GM18868 (cell line): ENCODE measurements around the gene AGAP1.

ENCODE experiments used
- ATAC-seq: cut with Tn5 transposase; IDR thresholded peaks from one replicate; pipeline ENCODE4 v1.9.1; 2021; ENCODE audit warnings: mild to moderate bottlenecking, moderate library complexity; ENCODE audit not compliant: unreplicated experiment

Gene AGAP1

DNA sequence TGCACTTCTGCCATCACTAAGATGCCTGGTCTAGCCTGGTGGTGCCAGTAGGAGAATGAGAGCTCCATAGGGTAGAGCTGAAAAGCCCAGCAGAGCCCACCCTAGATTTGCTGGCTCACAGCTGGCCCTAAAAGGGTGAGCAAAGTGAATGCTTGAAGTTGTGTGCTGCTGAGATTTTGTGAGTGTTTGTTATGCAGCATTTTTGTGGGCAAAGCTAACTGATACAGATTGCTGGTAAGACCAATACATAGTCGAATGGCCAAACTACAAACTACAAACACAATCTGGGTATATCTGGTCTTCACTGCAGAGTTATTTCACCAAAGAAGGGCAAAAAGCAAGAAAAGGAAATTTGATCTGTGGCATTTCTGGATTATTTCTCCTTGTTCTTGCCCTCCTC, 7.1 kb upstream of the AGAP1 start:
- no peak for ATAC-seq

DNA sequence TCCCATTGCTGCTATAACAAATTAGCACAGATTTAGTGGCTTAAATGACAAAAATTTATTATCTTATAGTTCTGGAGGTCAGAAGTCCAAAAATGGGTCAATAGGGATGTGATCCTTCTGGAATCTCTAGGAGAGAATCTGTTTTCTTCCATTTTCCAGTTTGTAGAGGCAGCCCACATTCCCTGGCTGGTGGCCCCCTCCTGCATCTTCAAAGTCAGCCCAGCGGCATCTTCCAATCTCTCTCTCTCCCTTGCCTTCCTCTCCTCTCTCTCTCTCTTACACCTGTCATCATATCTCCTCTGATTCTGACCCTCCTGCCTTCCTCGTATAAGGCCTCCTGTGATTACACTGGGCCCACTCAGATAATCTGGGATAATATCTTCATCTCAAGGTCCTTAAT, 3.9 kb upstream of the AGAP1 start:
- ATAC-seq = no peak

DNA sequence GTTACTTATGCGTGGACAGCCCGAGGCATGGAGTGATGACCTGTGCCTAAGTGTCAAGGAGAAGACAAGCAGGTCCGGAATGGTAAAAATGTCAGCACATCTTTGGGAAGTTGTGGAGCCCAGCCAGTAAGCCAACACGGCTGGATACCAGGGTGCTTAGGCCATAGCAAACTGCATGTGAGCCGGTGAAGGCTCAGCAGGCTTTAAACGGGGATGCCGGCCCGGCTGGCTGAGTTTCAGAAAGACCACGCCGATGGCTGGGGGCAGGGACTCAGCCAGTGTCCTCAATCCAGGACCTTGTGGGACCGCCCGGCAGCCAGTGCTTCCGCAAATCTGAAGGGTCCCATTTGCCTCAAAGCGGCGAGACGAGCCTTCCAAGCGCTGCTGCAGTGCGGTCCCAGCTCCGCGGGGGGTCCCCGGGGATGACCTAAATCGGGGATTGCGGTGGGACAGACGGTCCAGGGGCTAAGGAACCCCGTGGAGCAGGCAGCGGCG, 946 bp upstream of the AGAP1 start:
- ATAC-seq = no peak

DNA sequence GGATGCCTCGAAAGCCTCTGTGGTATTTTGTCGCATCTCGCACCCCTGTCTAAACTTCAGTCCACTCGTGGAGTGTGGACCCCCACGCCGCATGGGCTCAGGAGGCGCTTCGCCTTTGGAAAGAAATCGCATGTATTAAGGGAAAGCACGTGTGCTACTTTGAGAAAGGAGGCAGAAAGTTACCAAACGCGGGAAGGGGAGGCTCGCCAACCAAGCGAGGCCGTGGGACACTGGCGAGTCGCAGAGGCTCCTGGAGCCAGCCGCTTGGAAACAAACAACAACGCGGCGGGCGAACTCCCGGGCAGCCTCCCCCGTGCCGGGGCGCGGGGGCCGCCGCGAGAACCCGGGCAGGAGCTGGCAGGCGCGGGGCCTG, 455 bp upstream of the AGAP1 start:
- no peak for ATAC-seq

DNA sequence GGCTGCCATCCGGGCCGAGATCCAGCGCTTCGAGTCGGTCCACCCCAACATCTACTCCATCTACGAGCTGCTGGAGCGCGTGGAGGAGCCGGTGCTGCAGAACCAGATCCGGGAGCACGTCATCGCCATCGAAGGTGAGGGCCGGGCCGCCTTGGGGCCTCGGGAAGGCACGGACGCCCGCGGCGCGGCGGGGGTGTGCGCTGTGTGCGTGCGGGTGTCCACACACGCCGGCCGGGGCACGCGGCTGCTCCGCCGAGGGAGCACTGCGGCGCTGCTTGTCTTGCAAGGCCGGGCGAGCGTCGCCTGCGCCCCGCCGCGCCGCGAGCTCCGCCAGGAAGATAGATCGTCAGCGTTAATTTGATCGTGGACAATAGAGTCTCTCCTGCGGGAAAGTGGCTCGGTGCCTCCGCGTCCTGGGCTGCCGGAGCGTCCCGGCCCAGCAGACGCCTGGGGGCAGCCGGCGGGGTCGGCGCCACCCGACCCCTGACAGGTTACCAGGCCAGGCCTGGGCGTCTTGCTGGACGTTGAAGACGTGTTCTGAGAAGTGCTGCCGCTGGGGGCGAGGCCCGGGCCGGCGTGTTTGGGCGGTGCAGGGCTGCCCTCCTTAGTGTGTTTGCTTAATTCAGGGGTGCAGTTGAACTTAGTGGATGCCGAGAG, 1.0 kb downstream of the AGAP1 start:
- no peak for ATAC-seq

DNA sequence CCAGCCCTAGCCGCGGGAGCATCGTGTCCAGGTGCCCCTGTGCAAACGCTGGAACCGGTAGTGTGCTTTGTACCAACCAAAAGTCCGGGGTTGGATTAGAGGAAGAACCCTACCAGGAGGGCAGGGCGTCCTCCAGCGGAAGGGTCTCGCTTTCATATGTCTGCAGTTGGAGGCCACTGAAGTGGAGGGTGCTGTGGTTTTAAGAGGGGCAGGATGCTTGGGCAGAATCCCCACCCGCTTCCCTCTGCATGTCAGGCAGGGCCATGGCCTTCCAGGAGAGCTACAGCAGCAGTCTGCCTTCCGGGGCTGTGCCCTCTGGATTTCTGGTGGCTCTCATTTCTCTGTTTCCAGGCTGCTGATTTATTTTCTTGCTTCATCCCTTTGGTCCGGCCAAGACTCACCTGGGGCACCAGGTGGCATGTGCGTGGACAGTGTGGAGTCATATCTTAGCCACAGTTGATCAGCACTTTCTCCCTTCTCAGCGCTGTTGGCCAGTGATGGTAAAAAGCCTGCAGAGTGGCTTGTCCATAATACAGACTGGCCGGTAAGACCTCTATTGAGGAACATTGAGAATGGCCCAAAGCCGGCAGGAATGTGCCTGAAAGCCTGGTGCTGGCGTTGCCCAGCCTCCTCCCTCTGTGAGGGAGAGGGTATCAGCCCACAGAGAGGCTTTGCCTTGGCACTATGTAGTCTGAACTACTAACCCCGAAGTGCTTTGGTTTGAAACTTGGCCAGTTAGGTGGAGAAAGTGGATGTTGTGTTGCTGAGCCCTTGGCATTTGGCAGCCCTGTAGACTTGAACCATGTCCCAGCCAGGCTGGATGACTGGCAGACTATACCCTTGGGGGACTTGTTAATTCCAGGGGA, 1.8 kb downstream of the AGAP1 start:
- ATAC-seq = no peak

DNA sequence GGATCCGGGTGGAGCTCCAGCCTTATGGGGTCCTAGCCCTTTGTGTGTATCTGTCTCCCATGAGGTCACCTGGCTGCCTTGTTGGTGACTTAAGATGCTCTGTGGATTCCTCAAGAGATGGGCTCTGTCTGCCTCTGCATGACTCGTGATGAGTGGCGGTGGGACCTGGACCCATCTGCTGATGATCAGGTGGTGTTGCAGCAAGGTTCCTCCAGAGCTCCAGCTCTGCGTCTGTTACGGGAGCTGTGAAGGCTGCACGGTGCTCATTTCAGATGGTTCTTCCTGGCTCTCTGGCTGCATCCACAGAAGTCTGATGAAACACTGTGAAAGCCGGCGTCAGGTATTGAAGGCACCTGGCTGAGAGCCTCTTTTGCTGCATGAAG, 2.4 kb downstream of the AGAP1 start:
- no peak for ATAC-seq

DNA sequence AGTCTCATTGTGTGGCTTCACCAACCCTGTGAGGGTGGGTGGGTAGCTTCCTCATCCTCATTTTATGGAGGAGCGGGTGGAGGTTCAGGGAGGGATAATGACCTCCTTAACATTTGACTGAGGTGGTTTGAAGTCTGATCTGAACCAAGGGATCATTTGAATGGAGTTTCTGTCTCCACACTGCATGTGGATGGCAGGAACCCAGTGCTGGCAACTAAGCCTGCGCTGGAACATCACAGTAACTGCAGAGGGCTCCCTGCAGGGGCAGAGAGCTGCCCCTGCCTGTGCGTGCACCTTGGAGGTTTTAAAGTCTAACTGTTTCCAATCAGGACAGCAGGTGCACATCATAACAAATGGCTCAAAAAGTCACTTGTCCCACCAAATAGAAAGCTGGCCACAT, 3.3 kb downstream of the AGAP1 start:
- ATAC-seq = no peak

DNA sequence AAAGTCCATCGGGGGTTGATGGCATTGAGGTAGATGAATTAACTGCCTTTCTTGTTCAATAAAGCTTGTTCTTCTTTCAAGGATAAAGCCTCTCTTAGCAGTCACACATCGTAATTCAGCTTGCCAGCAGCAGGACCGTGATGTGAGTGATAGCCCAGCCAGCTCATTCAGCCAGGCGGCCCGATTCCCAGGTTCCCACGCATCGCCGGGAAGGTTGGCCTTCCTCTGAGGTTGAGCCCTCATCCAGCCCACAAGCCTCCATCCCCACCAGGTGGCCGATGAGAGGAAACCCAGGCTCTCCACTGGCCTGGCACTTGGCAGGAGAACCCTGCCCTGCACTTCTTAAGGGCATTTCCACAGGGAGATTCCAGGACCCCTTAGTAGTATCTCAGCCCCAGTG, 4.7 kb downstream of the AGAP1 start:
- no peak for ATAC-seq

DNA sequence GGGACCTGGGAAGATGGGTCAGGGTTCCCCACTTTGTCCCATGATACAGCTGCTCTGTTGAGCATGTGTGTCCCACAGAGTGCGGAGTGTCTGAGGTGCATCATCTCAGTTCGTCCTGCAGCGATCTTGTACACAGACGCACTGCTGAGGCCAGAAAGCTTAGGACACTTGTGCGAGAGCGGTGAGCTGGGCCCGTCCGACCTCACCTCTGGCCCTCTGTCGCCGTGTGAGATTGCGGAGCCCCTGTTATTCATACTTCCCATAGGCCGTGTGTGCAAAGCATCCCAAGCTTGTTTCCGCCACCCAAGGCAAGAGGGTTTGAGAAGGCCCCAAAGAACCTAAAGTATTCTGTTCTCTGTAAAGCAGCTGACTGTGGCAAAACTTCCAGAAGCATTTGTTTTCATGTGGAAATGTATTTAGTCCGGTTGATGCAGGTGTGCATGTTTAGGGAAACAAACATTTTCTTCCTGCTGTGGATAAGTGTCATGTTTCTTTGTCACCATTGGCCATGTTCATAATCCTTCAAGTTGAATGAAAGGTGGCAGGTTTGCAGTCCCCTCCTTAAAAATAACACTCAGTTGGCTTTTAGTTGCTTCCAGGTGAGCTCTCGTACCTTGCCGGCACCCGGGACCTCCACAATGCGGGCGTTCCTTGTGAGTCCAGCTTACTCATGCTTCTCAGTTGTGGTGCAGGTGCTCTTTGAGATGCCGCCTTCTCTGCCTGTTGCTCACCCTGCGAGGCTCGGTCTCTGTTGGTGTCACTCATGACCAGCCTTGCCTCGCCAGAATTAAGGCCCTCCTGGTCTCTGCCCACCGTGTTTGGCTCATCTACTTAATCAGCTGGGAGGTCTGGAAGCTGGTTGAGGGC, 5.3 kb downstream of the AGAP1 start:
- no peak for ATAC-seq

DNA sequence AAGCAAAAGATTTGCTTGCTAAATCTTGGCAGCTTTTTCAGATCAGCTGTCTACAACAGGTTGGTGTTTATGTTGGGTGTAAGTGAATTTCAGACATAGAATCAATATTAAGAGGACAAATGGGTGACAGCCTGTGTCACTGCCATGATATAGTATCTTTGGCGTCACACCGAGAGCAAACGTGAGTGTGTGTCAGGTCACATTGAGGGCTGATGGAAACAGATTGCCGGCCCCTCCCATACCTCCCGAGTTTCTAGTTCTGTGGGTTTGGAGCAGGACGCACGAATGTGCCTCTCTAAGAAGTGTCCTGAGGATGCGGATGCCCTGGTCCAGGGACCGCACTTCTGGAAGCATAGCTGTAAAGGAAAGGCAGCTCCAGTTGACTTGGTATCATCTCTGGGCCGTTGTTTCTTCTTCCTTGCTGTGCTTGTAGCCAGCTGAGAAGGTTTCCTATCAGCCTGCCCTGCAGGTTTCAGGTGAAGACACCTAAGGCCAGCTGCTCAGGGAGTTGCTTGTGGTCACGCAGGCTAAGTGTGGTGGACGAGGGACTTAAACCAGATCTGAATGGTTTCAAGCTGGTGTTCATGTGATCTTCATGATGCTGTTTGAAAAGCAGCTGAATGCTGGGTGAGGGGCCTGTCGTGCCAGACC, 6.4 kb downstream of the AGAP1 start:
- no peak for ATAC-seq

DNA sequence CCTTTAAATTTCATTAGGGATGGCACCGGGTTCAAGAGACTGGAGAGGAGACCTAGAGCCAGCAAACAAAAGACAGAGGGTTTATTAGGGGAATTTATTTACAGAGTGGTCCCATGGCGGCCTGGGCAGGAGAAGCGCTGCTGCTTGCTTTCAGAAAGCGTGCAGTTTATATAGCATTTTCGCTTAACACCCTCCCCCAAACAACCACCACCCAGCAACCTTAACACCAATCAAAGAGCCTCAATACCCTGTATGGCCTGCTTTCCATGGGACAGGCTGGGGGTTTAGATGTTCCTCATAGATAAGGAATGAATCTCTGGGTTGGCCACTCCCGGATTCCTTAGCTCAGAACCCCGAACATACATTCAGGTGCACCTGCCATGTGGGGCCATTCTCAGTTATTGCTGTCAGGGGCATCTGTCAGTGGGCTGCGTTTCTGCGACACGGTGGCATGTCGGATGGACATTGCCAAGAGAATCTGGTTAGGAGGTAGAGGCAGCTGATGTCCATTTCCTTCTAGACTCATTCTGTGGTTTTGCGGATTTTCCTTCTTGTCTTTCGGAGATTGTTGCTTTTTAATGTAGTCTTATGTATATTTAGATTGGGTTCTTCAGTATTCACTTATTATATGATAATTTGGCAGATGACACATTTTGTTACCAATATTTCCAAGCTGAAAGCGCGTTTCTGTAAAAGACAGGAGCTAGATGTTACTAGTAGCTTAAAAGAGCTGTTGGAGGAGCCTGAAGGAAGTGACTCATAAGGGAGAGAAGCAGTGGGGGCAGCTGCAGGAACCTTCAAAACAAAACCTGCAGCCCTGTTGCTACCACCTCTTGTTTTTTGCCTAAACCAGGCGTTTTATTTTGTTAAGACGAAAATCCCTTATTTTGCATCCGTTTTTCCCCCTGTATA, 7.2 kb downstream of the AGAP1 start:
- no peak for ATAC-seq

DNA sequence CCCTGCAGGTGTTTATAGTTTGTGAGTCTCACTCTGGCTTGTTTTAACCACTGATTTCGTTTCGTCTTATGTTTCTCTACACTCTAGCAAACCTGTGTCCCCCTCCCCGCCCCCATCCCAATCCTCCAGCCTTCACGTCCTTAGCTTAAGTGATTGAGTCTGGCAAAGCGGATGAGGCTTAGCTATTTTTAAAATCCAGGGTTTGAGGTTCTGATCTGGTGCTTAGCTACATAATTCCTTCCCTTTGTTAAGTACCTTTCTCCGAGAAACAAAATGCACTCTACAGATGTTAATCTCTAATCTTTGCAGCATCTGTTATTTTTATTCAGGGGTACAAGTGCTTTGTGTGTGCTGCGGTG, 7.8 kb downstream of the AGAP1 start:
- no peak for ATAC-seq

DNA sequence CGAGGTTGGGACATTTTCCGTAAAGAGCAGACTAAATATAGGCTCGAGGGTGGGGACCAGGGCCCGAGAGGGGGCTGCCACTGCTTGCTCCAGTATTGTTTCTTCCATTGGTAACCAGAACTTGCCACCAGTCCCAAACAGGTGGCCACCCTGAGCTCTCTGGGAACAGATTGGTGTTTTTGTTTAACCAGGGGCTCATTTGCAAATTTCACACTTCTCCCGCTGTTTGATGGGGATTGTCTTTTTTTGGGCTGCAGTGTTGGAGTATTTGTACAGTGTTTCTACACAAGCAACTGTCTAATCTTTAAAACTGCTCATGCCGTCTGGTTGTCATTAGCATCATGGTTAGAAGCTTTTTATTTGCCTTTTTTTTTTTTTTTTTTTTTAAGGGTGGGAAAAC, 8.5 kb downstream of the AGAP1 start:
- no peak for ATAC-seq

DNA sequence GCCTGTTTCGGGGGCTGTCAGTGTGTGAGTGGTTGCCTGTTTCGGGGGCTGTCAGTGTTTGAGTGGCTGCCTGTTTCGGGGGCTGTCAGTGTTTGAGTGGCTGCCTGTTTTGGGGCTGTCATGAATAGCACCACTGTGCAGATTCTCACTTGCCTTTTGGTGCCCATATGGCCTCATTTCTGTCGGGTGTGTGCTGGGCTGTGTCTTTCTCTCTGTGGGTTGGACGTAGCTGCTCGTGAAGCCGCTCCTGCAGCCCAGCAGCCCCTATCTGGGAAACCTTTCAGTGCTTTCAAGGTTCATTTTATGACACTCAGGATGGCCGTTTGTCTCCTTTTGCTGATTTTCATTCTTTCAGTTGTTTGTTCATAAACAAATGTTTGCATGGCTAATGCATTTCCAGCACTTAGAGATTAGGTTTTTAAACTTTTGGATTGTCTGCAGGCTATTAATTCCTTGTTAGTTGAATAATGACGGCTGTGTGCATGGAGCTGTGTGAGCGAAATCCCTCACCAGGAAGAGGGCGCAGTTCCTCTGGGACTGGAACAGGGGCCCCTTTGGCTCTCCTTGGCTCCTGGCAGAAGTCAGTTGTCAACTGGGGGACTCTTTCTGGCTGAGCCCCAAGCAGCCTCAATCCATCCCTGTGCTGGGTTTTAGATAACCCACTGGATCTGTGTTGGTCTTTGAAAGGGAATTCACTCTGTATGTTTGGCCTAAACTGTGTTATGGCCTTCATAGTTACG, 10.8 kb downstream of the AGAP1 start:
- ATAC-seq = no peak

DNA sequence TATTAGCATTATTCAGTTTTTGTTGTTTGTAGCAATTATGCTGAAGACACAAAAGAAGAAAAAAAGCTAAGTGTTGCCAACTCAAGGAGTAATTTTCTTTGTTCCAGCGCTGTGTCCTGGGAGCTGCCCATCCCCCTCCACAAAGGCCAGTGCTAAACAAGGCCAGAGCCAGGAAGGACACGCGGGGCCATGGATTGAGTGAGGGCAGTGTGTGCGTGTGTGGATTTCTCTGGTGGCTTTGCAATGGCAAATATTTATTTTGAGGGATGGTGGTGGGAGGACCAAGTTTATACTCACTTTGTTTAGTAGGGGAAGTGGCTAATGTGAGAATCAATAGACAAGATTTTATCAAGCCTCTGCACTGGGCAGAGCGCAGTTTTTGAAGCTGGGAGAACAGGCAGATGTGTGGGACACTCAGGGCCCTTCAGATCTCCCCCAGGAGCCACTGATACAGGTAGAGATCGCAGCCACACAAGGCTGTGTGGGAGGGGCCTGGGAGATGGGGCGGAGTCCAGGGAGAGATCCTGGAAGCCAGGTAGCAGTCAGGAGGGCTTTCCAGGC, 11.4 kb downstream of the AGAP1 start:
- ATAC-seq = no peak

DNA sequence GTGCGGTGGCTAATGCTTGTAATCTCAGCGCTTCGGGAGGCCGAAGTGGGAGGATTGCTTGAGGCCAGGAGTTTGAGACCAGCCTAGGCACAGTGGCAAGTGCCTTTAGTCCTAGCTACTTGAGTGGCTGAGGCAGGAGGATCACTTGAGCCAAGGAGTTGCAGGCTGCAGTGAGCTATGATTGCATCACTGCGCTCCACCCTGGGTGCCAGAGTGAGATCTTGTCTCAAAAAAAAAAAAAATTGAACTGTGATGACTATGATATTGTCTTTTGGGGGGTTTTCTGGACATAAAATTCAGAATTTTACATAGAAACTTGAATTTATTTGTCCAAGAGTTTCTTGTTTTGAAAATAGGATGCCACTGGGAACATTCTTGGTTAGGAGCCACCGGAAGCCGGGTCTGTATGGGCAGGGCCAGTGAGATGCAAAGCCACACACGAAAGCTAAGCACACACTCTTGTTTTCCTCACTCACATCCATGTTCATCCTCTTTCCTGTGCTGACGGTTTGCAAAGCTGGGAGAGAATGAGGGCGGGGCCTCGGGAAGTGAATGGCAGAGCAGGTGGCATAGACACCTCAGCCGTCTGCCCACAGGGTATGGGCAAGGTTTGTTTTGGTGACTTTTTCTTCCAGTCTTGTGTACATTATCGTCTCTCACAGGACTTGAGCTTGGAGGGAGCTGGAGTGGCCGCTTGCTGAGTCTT, 12.6 kb downstream of the AGAP1 start:
- no peak for ATAC-seq

DNA sequence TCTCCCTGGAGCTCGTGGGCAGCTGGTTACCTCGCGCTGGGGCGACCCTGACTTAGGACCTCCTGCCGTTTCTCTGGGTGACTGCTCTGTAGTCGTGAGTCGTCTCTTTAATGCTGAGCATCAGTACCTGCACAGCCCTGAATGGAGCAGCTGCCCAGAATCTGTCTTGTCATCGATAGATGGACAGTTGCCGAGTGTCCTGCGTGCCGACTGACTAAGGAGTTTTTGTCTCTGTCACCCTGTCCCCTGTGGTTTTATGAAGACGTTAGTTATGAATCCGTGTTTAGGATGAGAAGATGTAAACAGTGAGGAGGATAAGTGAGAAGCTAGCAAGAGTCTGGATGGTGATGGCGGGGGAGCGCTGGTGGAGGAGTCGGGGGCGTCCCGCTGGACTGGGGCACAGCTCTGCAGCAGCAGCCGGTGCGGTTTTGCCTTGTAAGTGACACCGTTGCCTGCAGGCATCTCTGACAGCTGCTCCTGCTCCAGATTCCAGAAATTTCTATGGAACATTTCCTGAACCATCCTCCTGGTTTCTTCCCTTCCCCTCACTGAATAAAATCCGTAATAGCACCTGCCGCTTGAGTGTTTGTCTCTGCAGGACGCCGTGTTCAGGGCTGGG, 13.3 kb downstream of the AGAP1 start:
- no peak for ATAC-seq
